ENCODE measurements around the gene ARL5A. TPM values are rescaled to one million over a fixed set of nuclear protein-coding genes. Genes with fewer than 3 reads are reported as not detected.

The ARL5A gene
- total RNA-seq, 2 experiments from 2014 or later, result 78.1 to 91.4 TPM

DNA sequence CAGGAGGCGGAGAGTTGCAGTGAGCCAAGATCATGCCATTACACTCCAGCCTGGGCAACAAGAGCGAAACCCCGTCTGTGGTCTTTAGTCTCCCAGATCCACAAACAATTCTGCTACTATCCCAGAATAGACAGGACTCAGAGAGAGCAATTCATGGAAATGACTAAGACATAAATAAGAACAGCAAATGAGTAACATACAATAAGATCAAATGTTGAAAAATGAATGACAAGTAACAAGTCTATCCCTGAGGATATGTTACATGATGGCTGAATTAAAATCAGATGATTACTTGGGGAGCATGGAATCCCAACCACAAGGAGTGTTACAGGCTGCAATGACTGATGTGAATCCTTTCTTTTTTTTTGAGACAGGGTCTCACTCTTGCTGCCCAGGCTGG lies 10.3 kb downstream of the ARL5A start:
- Histone ChIP-seq H3K79me2 (ENCODE audit: insufficient read depth, low read depth, low read length) (peaks cover 64% of the 10 kb centered on the region), H2AFZ (ENCODE audit: low read length) (no peak overlapping the region), H3K4me1 (ENCODE audit: insufficient read depth, low read length, poor library complexity, severe bottlenecking) (no peaks in the 10 kb centered on the region), H3K4me2 (ENCODE audit: low read length) (no peak overlapping the region), H3K4me3 (ENCODE audit: low read depth, low read length, poor library complexity, severe bottlenecking) (no peak overlapping the region), H3K9me2 (ENCODE audit: insufficient read depth, low read length) (no peaks in the 10 kb centered on the region), H3K27ac (ENCODE audit: low read depth, low read length, poor library complexity, severe bottlenecking) (no peak overlapping the region), H4K20me1 (ENCODE audit: insufficient read depth, low read length) (no peaks in the 10 kb centered on the region; the same call in 1 of the 2 replicates), H3K36me3 (ENCODE audit: insufficient read depth, low read length) (peaks cover 82% of the 10 kb centered on the region), H3K9me3 (ENCODE audit: low read length) (no peaks in the 10 kb centered on the region)
- no peak for TF ChIP-seq EZH2phosphoT487 (IDR thresholded peaks at IDR 0.05; ENCODE audit: borderline replicate concordance, low read depth, low read length)
- TF ChIP-seq CTCF (conservative IDR thresholded peaks at IDR 0.05; ENCODE audit: low read length), result no peak
- intact Hi-C loops (cut with micrococcal nuclease; ENCODE audit: unreplicated experiment), result no loop called here
- CTCF ChIA-PET (ENCODE audit: unreplicated experiment), result no interaction called here
- POLR2A ChIA-PET, result interaction anchor here (0.9 to 3.8 kb wide), 3 partner anchors 10 to 29 kb away, joined by 3 to 18 read pairs (median 4); partner anchors contain the start of gene ARL5A
- BruUV-seq (replicated peaks), result no TSS peak
- no peak for DNase-seq (ENCODE audit: low spot score)

DNA sequence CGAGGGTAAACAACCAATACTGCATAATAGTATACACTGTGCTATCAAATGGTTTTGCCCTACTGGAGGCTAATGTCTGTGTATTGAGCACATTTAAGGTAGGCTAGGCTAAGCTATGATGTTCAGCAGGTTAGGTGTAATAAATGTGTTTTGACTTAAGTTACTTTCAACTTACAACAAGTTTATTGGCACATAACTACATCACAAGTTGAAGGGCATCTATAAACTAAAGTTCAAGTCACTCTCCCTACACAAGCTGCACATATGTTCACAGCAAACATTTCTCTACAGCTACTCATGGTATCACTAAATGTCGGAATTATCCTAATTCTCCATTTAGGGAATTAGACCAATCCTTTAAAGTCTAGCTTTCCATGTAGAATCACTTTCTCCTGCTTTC lies 11.4 kb downstream of the ARL5A start:
- TF ChIP-seq CTCF (conservative IDR thresholded peaks at IDR 0.05; ENCODE audit: low read length), result no peak
- TF ChIP-seq EZH2phosphoT487 (IDR thresholded peaks at IDR 0.05; ENCODE audit: borderline replicate concordance, low read depth, low read length), result no peak
- BruUV-seq (replicated peaks), result no TSS peak
- ChIA-PET POLR2A (interaction anchor here (0.5 to 1.7 kb wide), 7 partner anchors 8 to 208 kb away, joined by 3 to 4 read pairs (median 3); partner anchors contain the start of gene ARL5A), CTCF (ENCODE audit: unreplicated experiment) (no interaction called here)
- Histone ChIP-seq H3K36me3 (ENCODE audit: insufficient read depth, low read length) (peaks cover 85% of the 10 kb centered on the region), H3K79me2 (ENCODE audit: insufficient read depth, low read depth, low read length) (peaks cover 54% of the 10 kb centered on the region), H3K4me3 (ENCODE audit: low read depth, low read length, poor library complexity, severe bottlenecking) (no peak overlapping the region), H3K4me1 (ENCODE audit: insufficient read depth, low read length, poor library complexity, severe bottlenecking) (no peaks in the 10 kb centered on the region), H3K4me2 (ENCODE audit: low read length) (no peak overlapping the region), H3K27ac (ENCODE audit: low read depth, low read length, poor library complexity, severe bottlenecking) (no peak overlapping the region), H3K9me3 (ENCODE audit: low read length) (peaks cover 2% of the 10 kb centered on the region; the same call in 1 of the 2 replicates), H3K9me2 (ENCODE audit: insufficient read depth, low read length) (no peaks in the 10 kb centered on the region), H2AFZ (ENCODE audit: low read length) (no peak overlapping the region), H4K20me1 (ENCODE audit: insufficient read depth, low read length) (no peaks in the 10 kb centered on the region; the same call in 1 of the 2 replicates)
- intact Hi-C loops (cut with micrococcal nuclease; ENCODE audit: unreplicated experiment), result no loop called here
- DNase-seq (ENCODE audit: low spot score), result no peak

GRCh38 chr2:151815821-151816489 lies 12.3 kb downstream of the ARL5A start:
- H3K4me2 ChIP-seq (ENCODE audit: low read length), result no peak overlapping the region
- POLR2A ChIA-PET, result interaction anchor here (1.0 to 1.6 kb wide), 4 partner anchors 9 to 60 kb away, joined by 3 to 4 read pairs (median 3); partner anchors contain the start of gene ARL5A

More at GRCh38 chr2:151815821-151816489, 12.3 kb downstream of the ARL5A start:
- Histone ChIP-seq H3K4me3 (ENCODE audit: low read depth, low read length, poor library complexity, severe bottlenecking) (no peak overlapping the region), H3K9me3 (ENCODE audit: low read length) (peaks cover 5% of the 10 kb centered on the region; the same call in 1 of the 2 replicates), H4K20me1 (ENCODE audit: insufficient read depth, low read length) (no peaks in the 10 kb centered on the region; the same call in 1 of the 2 replicates), H3K79me2 (ENCODE audit: insufficient read depth, low read depth, low read length) (peaks cover 48% of the 10 kb centered on the region), H3K27ac (ENCODE audit: low read depth, low read length, poor library complexity, severe bottlenecking) (no peak overlapping the region), H3K9me2 (ENCODE audit: insufficient read depth, low read length) (no peaks in the 10 kb centered on the region), H3K36me3 (ENCODE audit: insufficient read depth, low read length) (peaks cover 91% of the 10 kb centered on the region), H2AFZ (ENCODE audit: low read length) (no peak overlapping the region), H3K4me1 (ENCODE audit: insufficient read depth, low read length, poor library complexity, severe bottlenecking) (no peaks in the 10 kb centered on the region)
- intact Hi-C loops (cut with micrococcal nuclease; ENCODE audit: unreplicated experiment), result no loop called here
- DNase-seq (ENCODE audit: low spot score), result no peak
- no TSS peak for BruUV-seq (replicated peaks)
- TF ChIP-seq CTCF (conservative IDR thresholded peaks at IDR 0.05; ENCODE audit: low read length) (no peak), EZH2phosphoT487 (IDR thresholded peaks at IDR 0.05; ENCODE audit: borderline replicate concordance, low read depth, low read length) (no peak)
- CTCF ChIA-PET (ENCODE audit: unreplicated experiment), result no interaction called here
